Raji (cell line): ENCODE results near the gene TRPC6.

Experiments
- POLR2A ChIP-seq: IDR thresholded peaks from 2 replicates; pipeline ENCODE4 v1.6.1; 2011; ENCODE audit warnings: low read depth, low read length, control low read depth; ENCODE audit not compliant: insufficient read depth

Gene TRPC6

GRCh38 chr11:101583251-101584128 is at the start of gene TRPC6:
Gene TRPC6, minus strand, starts transcription at chr11:101584007. Its CDS starts 504 bp downstream, at chr11:101583503.
- no peak for TF ChIP-seq POLR2A

DNA sequence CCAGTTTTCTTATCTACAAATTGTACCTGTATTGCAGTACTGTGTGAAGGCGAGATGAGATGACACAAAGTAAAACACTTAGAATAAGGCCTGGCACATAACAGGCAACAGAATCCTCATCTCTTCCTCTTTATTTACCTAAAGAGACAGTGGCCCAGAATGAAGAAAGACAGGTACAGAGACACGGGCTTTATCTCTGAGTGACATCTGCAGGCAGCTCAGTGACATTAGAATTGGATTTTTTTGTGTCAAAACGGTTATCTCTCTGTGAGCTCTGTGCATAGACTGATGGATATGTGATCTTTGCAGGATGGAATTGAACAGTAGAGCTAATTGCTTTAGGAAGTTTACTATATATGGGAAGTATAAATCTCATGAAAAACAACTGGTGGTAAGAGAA is 36.2 kb upstream of the TRPC6 start:
- no peak for TF ChIP-seq POLR2A

- no peak for TF ChIP-seq POLR2A
Measured at GRCh38 chr11:101618709-101619108, 34.9 kb upstream of the TRPC6 start.

- TF ChIP-seq POLR2A, result no peak
Measured at GRCh38 chr11:101617735-101618332, 34.0 kb upstream of the TRPC6 start.

- TF ChIP-seq POLR2A, result no peak
Measured at GRCh38 chr11:101612481-101612880, 28.7 kb upstream of the TRPC6 start.

GRCh38 chr11:101600924-101601323 is 17.1 kb upstream of the TRPC6 start:
- no peak for TF ChIP-seq POLR2A

DNA sequence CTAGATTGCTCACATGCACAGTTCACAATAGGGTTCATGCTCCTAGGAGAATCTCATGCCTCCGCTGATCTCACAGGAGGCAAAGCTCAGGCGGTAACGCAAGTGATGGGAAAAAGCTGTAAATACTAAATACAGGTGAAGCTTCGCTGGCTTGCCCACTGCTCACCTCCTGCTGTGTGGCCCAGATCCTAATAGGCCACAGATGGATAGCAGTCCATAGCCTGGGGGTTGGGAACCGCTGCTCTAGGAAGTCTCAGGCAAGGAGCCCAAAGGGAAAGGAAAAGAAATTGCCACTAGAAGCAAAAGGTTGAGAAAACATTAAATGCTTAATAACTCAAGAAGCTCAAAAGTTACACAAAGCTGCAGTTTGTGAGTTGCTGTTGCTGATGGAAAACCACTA is 3.2 kb upstream of the TRPC6 start:
- TF ChIP-seq POLR2A, result no peak

DNA sequence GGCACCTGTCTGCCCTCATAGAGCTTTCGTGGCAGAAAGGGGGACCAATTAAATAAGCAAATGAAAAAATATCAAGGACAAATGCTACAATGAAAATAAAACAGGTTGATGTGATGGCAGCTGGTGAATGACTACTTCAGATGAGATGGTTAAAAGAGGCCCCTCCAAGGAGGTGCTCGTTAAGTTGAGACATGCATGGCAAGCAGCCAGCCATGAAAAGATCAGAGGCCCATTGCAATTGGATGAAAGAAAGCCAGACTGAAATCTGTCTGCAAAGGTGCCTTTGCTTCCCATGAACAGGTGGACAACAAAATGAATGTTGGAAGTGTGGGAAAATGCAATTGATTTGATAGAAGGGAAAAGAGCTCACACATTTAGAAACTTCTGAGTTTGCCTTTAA is 848 bp upstream of the TRPC6 start:
- TF ChIP-seq POLR2A, result no peak

DNA sequence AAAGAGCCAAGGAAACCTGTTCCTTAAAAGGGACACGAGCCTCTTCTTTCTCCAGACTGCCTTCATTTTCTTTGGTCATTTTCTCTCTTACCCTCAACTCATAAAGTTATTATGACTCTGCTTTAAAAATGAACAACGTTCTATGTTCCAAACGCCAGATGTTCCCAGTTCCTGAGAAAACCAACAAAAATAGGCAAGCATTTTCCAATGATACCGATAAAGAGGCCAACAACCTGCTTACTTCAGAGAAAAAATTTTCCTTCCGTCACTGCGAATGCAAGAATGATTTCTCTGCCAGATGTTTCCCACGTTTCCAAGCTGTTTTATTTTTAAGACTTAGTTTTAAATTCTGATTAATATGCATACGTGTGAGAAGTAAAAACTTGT is 315 bp upstream of the TRPC6 start:
- no peak for TF ChIP-seq POLR2A

DNA sequence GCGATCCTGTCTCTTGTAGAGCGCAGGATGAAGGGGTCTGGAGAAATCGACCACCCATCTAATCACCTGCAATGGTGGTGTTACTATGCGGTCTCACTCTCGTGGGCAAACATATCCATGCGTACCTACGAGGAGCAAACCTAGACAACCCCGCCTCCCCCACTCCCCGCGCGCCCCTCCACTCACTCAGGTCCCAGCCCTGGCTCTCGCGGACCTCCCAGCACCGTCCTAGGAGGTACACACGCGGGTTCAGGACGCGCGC is 887 bp downstream of the TRPC6 start:
- no peak for TF ChIP-seq POLR2A

DNA sequence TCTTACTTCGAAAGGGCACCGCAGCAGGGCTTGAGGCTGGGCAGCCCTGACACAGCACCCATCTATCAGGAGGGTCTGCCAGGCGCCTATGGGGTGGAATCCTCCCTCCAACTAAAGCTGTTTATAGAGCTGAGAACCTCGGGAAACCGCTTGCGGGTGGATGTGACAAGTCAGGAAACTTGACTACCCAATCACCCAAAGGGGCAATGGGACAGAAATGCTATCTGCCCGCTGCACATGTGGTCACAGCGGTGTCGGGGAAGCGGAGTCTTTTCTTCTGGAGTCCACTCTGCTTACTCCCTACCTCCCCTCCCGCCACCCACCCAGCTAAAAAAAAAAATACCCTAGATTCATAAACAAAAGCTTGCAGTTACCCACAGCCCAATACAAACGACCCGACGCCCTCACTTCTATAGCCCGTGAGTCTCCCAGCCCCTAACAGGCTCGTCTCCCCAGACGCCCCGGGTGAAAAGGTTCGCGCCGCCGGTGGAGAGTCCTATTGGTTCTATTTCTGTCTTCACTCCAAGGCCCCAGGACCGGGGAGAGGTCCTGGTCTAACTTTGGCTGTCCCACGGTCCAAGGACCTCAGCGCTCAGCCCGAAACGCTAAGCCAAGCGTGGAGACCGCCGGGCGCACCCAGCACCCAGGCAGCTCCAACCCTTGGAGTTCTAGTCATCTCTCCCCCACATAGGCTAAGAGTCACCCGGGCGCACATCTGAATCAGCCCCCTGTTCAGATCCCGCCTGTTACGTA is 1.4 kb downstream of the TRPC6 start:
- no peak for TF ChIP-seq POLR2A

DNA sequence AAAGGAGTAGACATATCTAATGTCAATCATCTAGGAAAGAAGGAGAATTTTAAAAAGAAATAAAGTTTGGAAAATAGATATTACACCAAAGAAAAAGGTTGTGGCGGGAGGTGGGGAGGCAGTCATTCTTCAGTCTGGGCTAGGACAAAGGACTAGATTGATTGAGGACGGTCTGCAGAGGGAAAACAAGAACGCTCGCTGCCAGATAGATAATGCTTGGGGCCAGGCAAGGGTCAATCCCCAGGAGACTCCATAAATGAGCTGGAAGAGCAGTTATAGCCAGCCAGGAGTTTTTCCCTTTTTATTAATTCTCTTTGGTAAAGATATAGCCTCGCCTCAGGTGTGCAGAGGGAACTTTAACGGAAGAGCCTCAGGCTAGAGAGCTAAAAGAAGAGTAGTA is 6.3 kb downstream of the TRPC6 start:
- no peak for TF ChIP-seq POLR2A

GRCh38 chr11:101576456-101576855 is 7.4 kb downstream of the TRPC6 start:
- TF ChIP-seq POLR2A, result no peak

- TF ChIP-seq POLR2A, result no peak
Measured at GRCh38 chr11:101574886-101575285, 8.9 kb downstream of the TRPC6 start.

DNA sequence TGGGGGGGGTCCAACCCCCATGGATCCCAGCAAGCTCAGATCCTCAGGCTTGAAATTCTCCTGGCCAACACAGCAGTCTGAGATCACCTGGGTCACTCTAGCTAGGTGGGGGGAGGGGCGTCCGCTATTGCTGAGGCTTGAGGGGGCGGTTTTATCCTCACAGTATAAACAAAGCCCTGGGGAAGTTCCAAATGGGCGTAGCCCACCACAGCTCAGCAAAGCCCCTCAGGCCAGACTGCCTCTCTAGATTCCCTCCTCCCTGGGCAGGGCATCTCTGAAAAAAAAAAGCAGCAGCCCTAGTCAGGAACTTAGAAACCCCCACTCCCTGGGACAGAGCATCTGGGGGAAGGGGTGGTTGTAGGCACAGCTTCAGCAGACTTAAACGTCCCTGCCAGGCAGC is 16.7 kb downstream of the TRPC6 start:
- TF ChIP-seq POLR2A, result no peak

- TF ChIP-seq POLR2A, result no peak
Measured at GRCh38 chr11:101566626-101567025, 17.2 kb downstream of the TRPC6 start.
